ENCODE measurements around the gene ARMC9. TPM values are rescaled to one million over a fixed set of nuclear protein-coding genes. Genes with fewer than 3 reads are reported as not detected.
A peak's percentile ranks its signal among the peaks of the same experiment; 100 is the strongest.

ARMC9 gene
- total and polyA plus RNA-seq, 2 of the 13 experiments (the other 11 are each of a cell fraction or from before 2014, with no cell fraction given): 9.1 to 12.8 TPM

- TF ChIP-seq, protein P1, sequence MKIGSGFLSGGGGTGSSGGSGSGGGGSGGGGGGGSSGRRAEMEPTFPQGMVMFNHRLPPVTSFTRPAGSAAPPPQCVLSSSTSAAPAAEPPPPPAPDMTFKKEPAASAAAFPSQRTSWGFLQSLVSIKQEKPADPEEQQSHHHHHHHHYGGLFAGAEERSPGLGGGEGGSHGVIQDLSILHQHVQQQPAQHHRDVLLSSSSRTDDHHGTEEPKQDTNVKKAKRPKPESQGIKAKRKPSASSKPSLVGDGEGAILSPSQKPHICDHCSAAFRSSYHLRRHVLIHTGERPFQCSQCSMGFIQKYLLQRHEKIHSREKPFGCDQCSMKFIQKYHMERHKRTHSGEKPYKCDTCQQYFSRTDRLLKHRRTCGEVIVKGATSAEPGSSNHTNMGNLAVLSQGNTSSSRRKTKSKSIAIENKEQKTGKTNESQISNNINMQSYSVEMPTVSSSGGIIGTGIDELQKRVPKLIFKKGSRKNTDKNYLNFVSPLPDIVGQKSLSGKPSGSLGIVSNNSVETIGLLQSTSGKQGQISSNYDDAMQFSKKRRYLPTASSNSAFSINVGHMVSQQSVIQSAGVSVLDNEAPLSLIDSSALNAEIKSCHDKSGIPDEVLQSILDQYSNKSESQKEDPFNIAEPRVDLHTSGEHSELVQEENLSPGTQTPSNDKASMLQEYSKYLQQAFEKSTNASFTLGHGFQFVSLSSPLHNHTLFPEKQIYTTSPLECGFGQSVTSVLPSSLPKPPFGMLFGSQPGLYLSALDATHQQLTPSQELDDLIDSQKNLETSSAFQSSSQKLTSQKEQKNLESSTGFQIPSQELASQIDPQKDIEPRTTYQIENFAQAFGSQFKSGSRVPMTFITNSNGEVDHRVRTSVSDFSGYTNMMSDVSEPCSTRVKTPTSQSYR (CRISPR knock-in tag; IDR thresholded peaks at IDR 0.05; ENCODE audit: borderline replicate concordance): no peak
- 0 out of 2 replicates have a peak, but pooled peaks have one; percentile 42 for TF ChIP-seq ERF (CRISPR knock-in tag; IDR thresholded peaks at IDR 0.05)
- TF ChIP-seq MXD1 (CRISPR knock-in tag; IDR thresholded peaks at IDR 0.05): 0 out of 2 replicates have a peak, but pooled peaks have one; percentile 53
- TF ChIP-seq MAF1 (CRISPR knock-in tag; IDR thresholded peaks at IDR 0.05; ENCODE audit: borderline replicate concordance): 0 out of 2 replicates have a peak, but pooled peaks have one; percentile 52
- TF ChIP-seq GATAD2A (CRISPR knock-in tag; IDR thresholded peaks at IDR 0.05): peak; percentile 25; the same call in 1 of the 2 replicates
- TF ChIP-seq TARDBP (CRISPR knock-in tag; IDR thresholded peaks at IDR 0.05): peak; percentile 38; the same call in 1 of the 2 replicates
- TF ChIP-seq SALL2 (CRISPR knock-in tag; IDR thresholded peaks at IDR 0.05): no peak
- no peak for TF ChIP-seq ZNF3 (CRISPR knock-in tag; IDR thresholded peaks at IDR 0.05)
- TF ChIP-seq, protein P2, sequence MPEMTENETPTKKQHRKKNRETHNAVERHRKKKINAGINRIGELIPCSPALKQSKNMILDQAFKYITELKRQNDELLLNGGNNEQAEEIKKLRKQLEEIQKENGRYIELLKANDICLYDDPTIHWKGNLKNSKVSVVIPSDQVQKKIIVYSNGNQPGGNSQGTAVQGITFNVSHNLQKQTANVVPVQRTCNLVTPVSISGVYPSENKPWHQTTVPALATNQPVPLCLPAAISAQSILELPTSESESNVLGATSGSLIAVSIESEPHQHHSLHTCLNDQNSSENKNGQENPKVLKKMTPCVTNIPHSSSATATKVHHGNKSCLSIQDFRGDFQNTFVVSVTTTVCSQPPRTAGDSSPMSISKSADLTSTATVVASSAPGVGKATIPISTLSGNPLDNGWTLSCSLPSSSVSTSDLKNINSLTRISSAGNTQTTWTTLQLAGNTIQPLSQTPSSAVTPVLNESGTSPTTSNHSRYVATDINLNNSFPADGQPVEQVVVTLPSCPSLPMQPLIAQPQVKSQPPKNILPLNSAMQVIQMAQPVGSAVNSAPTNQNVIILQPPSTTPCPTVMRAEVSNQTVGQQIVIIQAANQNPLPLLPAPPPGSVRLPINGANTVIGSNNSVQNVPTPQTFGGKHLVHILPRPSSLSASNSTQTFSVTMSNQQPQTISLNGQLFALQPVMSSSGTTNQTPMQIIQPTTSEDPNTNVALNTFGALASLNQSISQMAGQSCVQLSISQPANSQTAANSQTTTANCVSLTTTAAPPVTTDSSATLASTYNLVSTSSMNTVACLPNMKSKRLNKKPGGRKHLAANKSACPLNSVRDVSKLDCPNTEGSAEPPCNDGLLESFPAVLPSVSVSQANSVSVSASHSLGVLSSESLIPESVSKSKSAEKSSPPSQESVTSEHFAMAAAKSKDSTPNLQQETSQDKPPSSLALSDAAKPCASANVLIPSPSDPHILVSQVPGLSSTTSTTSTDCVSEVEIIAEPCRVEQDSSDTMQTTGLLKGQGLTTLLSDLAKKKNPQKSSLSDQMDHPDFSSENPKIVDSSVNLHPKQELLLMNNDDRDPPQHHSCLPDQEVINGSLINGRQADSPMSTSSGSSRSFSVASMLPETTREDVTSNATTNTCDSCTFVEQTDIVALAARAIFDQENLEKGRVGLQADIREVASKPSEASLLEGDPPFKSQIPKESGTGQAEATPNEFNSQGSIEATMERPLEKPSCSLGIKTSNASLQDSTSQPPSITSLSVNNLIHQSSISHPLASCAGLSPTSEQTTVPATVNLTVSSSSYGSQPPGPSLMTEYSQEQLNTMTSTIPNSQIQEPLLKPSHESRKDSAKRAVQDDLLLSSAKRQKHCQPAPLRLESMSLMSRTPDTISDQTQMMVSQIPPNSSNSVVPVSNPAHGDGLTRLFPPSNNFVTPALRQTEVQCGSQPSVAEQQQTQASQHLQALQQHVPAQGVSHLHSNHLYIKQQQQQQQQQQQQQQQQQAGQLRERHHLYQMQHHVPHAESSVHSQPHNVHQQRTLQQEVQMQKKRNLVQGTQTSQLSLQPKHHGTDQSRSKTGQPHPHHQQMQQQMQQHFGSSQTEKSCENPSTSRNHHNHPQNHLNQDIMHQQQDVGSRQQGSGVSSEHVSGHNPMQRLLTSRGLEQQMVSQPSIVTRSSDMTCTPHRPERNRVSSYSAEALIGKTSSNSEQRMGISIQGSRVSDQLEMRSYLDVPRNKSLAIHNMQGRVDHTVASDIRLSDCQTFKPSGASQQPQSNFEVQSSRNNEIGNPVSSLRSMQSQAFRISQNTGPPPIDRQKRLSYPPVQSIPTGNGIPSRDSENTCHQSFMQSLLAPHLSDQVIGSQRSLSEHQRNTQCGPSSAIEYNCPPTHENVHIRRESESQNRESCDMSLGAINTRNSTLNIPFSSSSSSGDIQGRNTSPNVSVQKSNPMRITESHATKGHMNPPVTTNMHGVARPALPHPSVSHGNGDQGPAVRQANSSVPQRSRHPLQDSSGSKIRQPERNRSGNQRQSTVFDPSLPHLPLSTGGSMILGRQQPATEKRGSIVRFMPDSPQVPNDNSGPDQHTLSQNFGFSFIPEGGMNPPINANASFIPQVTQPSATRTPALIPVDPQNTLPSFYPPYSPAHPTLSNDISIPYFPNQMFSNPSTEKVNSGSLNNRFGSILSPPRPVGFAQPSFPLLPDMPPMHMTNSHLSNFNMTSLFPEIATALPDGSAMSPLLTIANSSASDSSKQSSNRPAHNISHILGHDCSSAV (CRISPR knock-in tag; IDR thresholded peaks at IDR 0.05; ENCODE audit: borderline replicate concordance): no peak
- TF ChIP-seq ZNF672 (CRISPR knock-in tag; IDR thresholded peaks at IDR 0.05): no peak
- no peak for TF ChIP-seq NFKBIZ (CRISPR knock-in tag; IDR thresholded peaks at IDR 0.05)
- TF ChIP-seq TOE1 (CRISPR knock-in tag; IDR thresholded peaks at IDR 0.05): no peak
- no peak for TF ChIP-seq ARID2 (CRISPR knock-in tag; IDR thresholded peaks at IDR 0.05; ENCODE audit: borderline replicate concordance)
- peak; percentile 26; the same call in 1 of the 2 replicates for TF ChIP-seq FOXC1 (CRISPR knock-in tag; IDR thresholded peaks at IDR 0.05; ENCODE audit: borderline replicate concordance)
- TF ChIP-seq ZNF335 (CRISPR knock-in tag; IDR thresholded peaks at IDR 0.05): no peak
- TF ChIP-seq FOXA3 (CRISPR knock-in tag; IDR thresholded peaks at IDR 0.05): no peak
These were observed 220.6 kb downstream of the ARMC9 start (continued) for GRCh38 chr2:231418820-231419640.

Measured in HepG2 (cell line).